Measurements from ENCODE around the gene HLA-DRA.

DNA sequence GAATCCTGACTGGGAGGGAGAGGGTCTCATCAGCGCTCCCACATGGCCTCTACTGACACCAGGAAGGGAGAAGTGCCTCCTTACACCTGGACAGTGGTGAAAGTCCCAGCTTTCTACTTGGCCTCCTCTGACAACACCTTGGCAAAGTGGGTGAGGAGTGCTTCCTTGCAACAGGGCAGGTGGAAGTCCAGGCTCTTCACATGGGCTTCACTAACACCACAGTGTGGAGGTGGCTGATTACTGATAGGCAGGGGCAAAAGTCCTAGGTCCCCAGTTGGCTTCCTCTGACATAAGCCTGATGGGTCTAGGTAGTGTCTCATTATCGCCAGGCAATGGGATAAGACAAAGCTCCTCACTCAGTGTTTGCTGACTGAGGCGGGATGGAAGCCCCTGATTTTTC, 9.5 kb upstream of the HLA-DRA start:
- TF ChIP-seq HDGF (IDR thresholded peaks at IDR 0.05; ENCODE audit: borderline replicate concordance) (no peak), BHLHE40 (IDR thresholded peaks at IDR 0.05; ENCODE audit: borderline replicate concordance) (no peak), FOXA1 (IDR thresholded peaks at IDR 0.05) (no peak), SUZ12 (IDR thresholded peaks at IDR 0.05) (no peak), FOXK2 (IDR thresholded peaks at IDR 0.05) (no peak), SP1 (IDR thresholded peaks at IDR 0.05) (no peak), FOXM1 (IDR thresholded peaks at IDR 0.05; ENCODE audit: borderline replicate concordance) (no peak), ZNF384 (IDR thresholded peaks at IDR 0.05) (no peak), ELF4 (IDR thresholded peaks at IDR 0.05) (no peak), L3MBTL2 (conservative IDR thresholded peaks at IDR 0.05) (no peak), PKNOX1 (IDR thresholded peaks at IDR 0.05) (no peak), TARDBP (IDR thresholded peaks at IDR 0.05) (no peak)

Data from HEK293T (cell line).